ENCODE results near the gene ATP8B1. TPM values are rescaled to one million over a fixed set of nuclear protein-coding genes. Genes with fewer than 3 reads are reported as not detected.

The ATP8B1 gene
- total RNA-seq, 1 experiment from 2014 or later, result 15.9 TPM

- TF ChIP-seq FOSL1 (IDR thresholded peaks at IDR 0.05; ENCODE audit: low read depth) (no peak), YY1 (IDR thresholded peaks at IDR 0.05; ENCODE audit: extremely low read depth, insufficient replicate concordance, low read depth, low read length) (no peak), ELF1 (IDR thresholded peaks at IDR 0.05; ENCODE audit: borderline replicate concordance, low read depth) (no peak), JUND (IDR thresholded peaks at IDR 0.05) (no peak), RAD21 (IDR thresholded peaks at IDR 0.05; ENCODE audit: low read depth) (no peak), ZNF274 (IDR thresholded peaks at IDR 0.05; ENCODE audit: low read depth, low read length) (no peak), CTCF (IDR thresholded peaks at IDR 0.05 in 2 of 3, conservative IDR thresholded peaks at IDR 0.05 in 1 of 3; ENCODE audit: borderline replicate concordance in 1 of 3, insufficient read depth in 1 of 3, low read depth in 2 of 3, low read length in 2 of 3) (no peak), SIN3A (IDR thresholded peaks at IDR 0.05; ENCODE audit: low read depth) (no peak), POLR2AphosphoS5 (IDR thresholded peaks at IDR 0.05; ENCODE audit: low read depth, low read length) (no peak), CBX3 (IDR thresholded peaks at IDR 0.05; ENCODE audit: low read depth) (no peak), SP1 (IDR thresholded peaks at IDR 0.05; ENCODE audit: low read depth) (no peak), CEBPB (IDR thresholded peaks at IDR 0.05; ENCODE audit: low read depth) (no peak), REST (IDR thresholded peaks at IDR 0.05; ENCODE audit: low read depth) (no peak), EZH2phosphoT487 (IDR thresholded peaks at IDR 0.05; ENCODE audit: borderline replicate concordance) (no peak), EGR1 (IDR thresholded peaks at IDR 0.05; ENCODE audit: low read depth) (no peak), ZBTB33 (IDR thresholded peaks at IDR 0.05; ENCODE audit: extremely low read depth, insufficient replicate concordance, low read length) (no peak), EZH2 (IDR thresholded peaks at IDR 0.05) (no peak), MAX (IDR thresholded peaks at IDR 0.05) (no peak), SRF (IDR thresholded peaks at IDR 0.05; ENCODE audit: low read depth) (no peak)
- intact Hi-C loops (cut with micrococcal nuclease), result no loop called here
- DNase-seq (ENCODE audit: low read depth, low spot score), result no peak
- H3K27me3 ChIP-seq (ENCODE audit: insufficient read depth, low read length), result no peaks in the 10 kb centered on the region
- ChIA-PET POLR2A (no interaction called here), RAD21 (ENCODE audit: low non-redundant PET in 1 of 2, low total read pairs in 2 of 2, uncharacterized antibody in 2 of 2, unreplicated experiment in 2 of 2) (no interaction called here), CTCF (no interaction called here)
- no peaks in the 10 kb centered on the region for H3K36me3 ChIP-seq (ENCODE audit: control insufficient read depth in 1 of 2, insufficient read depth in 2 of 2, low read length in 2 of 2)
- no peaks in the 10 kb centered on the region for H3K9me3 ChIP-seq (ENCODE audit: control insufficient read depth in 1 of 2, insufficient read depth in 1 of 2, low read depth in 1 of 2, low read length in 2 of 2)
- H3K79me2 ChIP-seq (ENCODE audit: insufficient read depth, low read length), result no peaks in the 10 kb centered on the region
- H3K4me2 ChIP-seq (ENCODE audit: low read length), result no peak overlapping the region
- no peaks in the 10 kb centered on the region for H4K20me1 ChIP-seq (ENCODE audit: insufficient read depth)
- H3K4me3 ChIP-seq (replicated peaks in 1 of 2; ENCODE audit: low read depth in 1 of 2, low read length in 2 of 2), result no peak overlapping the region
- no peak overlapping the region for H3K9ac ChIP-seq (ENCODE audit: low read length)
- H3K9me2 ChIP-seq (ENCODE audit: insufficient read depth), result no peaks in the 10 kb centered on the region
- peaks cover 0 to 18% of the 10 kb centered on the region in 2 experiments; a peak in 2 of 4 replicates for H3K4me1 ChIP-seq (ENCODE audit: control insufficient read depth in 1 of 2, insufficient read depth in 2 of 2, low read length in 2 of 2)
- no peak overlapping the region for H3K27ac ChIP-seq (ENCODE audit: low read depth, low read length)
- BruUV-seq (replicated peaks), result no TSS peak
- no peak overlapping the region for H2AFZ ChIP-seq (ENCODE audit: low read depth, low read length, poor library complexity, severe bottlenecking)
- ATAC-seq, result no peak
Observed at GRCh38 chr18:57835904-57836303, 32.8 kb upstream of the ATP8B1 start.

Data from HCT116 (cell line).